ENCODE data around the gene PKNOX2.

DNA sequence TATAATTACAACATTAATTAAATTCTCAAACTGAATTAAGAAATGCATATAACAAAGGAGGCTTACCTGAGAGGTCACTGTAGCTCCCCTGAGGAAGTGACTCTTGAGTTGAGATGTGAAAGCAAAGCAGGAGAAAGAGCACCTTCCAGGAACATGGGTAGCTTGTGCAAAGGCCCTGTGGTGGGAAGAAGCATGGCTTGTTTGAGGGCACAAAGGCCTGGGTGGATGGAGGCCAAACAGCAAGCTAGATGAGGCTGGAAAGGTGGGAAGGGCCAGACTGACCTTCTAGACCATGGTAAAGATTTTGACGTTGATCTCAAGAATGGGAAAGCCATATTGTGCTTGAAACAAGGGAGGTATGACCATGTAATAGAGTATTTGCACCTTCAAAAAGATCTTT is 155.1 kb downstream of the PKNOX2 start:
- TF ChIP-seq POLR2AphosphoS5 (IDR thresholded peaks at IDR 0.05; ENCODE audit: low read depth, low read length) = no peak
- TF ChIP-seq SIN3A (IDR thresholded peaks at IDR 0.05; ENCODE audit: borderline replicate concordance, insufficient read depth, low read length) = no peak
- no peak for TF ChIP-seq TAF1 (IDR thresholded peaks at IDR 0.05; ENCODE audit: borderline replicate concordance, insufficient read depth, low read length)
- TF ChIP-seq, protein P1, sequence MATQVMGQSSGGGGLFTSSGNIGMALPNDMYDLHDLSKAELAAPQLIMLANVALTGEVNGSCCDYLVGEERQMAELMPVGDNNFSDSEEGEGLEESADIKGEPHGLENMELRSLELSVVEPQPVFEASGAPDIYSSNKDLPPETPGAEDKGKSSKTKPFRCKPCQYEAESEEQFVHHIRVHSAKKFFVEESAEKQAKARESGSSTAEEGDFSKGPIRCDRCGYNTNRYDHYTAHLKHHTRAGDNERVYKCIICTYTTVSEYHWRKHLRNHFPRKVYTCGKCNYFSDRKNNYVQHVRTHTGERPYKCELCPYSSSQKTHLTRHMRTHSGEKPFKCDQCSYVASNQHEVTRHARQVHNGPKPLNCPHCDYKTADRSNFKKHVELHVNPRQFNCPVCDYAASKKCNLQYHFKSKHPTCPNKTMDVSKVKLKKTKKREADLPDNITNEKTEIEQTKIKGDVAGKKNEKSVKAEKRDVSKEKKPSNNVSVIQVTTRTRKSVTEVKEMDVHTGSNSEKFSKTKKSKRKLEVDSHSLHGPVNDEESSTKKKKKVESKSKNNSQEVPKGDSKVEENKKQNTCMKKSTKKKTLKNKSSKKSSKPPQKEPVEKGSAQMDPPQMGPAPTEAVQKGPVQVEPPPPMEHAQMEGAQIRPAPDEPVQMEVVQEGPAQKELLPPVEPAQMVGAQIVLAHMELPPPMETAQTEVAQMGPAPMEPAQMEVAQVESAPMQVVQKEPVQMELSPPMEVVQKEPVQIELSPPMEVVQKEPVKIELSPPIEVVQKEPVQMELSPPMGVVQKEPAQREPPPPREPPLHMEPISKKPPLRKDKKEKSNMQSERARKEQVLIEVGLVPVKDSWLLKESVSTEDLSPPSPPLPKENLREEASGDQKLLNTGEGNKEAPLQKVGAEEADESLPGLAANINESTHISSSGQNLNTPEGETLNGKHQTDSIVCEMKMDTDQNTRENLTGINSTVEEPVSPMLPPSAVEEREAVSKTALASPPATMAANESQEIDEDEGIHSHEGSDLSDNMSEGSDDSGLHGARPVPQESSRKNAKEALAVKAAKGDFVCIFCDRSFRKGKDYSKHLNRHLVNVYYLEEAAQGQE (IDR thresholded peaks at IDR 0.05; ENCODE audit: insufficient read depth in 1 of 2, low read depth in 2 of 2, low read length in 2 of 2) = no peak
